GM19239 (cell line): ENCODE data around the gene BMPR2.
"Not testable (repeated sequence)": the region's sequence is repeated elsewhere in the genome, so short reads cannot be mapped to it uniquely, and the experiment has no call there.

ENCODE experiments used
- DNase-seq: peaks from one replicate; pipeline ENCODE4 v3.0.0; 2011; ENCODE audit warnings: low spot score; ENCODE audit not compliant: insufficient read length
- FAIRE-seq: peaks from 2 replicates; lab custom pipeline; 2011; peaks lifted over from hg19 to GRCh38; lab: Jason Lieb, UNC

The BMPR2 gene

GRCh38 chr2:202512176-202512575 lies 136.0 kb downstream of the BMPR2 start:
- DNase-seq, result no peak
- no peak for FAIRE-seq

- DNase-seq (no peak), FAIRE-seq (no peak)
Measured at GRCh38 chr2:202514732-202515131, 138.6 kb downstream of the BMPR2 start.

GRCh38 chr2:202519453-202519852 lies 143.3 kb downstream of the BMPR2 start:
- FAIRE-seq (no peak), DNase-seq (no peak)

- FAIRE-seq (no peak), DNase-seq (no peak)
Measured at GRCh38 chr2:202521470-202521869, 145.3 kb downstream of the BMPR2 start.

- DNase-seq, result no peak
- no peak for FAIRE-seq
Measured at GRCh38 chr2:202529389-202529788, 153.3 kb downstream of the BMPR2 start.

- FAIRE-seq (no peak), DNase-seq (no peak)
Measured at GRCh38 chr2:202530038-202530437, 153.9 kb downstream of the BMPR2 start.

GRCh38 chr2:202535290-202535689 lies 159.2 kb downstream of the BMPR2 start:
- not testable (repeated sequence) for DNase-seq, FAIRE-seq

- DNase-seq (no peak), FAIRE-seq (no peak)
Measured at GRCh38 chr2:202541137-202541536, 165.0 kb downstream of the BMPR2 start.

GRCh38 chr2:202542142-202542541 lies 166.0 kb downstream of the BMPR2 start:
- DNase-seq (no peak), FAIRE-seq (no peak)

GRCh38 chr2:202545523-202545922 lies 169.4 kb downstream of the BMPR2 start:
- FAIRE-seq, result no peak
- DNase-seq, result no peak

- DNase-seq, result no peak
- FAIRE-seq, result no peak
Measured at GRCh38 chr2:202545931-202546330, 169.8 kb downstream of the BMPR2 start.

- not testable (repeated sequence) for DNase-seq, FAIRE-seq
Measured at GRCh38 chr2:202546499-202547141, 170.5 kb downstream of the BMPR2 start.

GRCh38 chr2:202548240-202548639 lies 172.1 kb downstream of the BMPR2 start:
- DNase-seq (no peak), FAIRE-seq (no peak)

- FAIRE-seq, DNase-seq: not testable (repeated sequence)
Measured at GRCh38 chr2:202551000-202551399, 174.9 kb downstream of the BMPR2 start.

- FAIRE-seq (no peak), DNase-seq (no peak)
Measured at GRCh38 chr2:202555356-202555755, 179.2 kb downstream of the BMPR2 start.

- no peak for FAIRE-seq
- DNase-seq, result no peak
Measured at GRCh38 chr2:202560200-202560599, 184.1 kb downstream of the BMPR2 start.

- FAIRE-seq, result peak; percentile 33
- no peak for DNase-seq
Measured at GRCh38 chr2:202564226-202564625, 188.1 kb downstream of the BMPR2 start.

- DNase-seq (no peak), FAIRE-seq (no peak)
Measured at GRCh38 chr2:202566286-202566685, 190.2 kb downstream of the BMPR2 start.

GRCh38 chr2:202574541-202574940 lies 198.4 kb downstream of the BMPR2 start:
- FAIRE-seq (no peak), DNase-seq (no peak)

GRCh38 chr2:202575194-202575593 lies 199.1 kb downstream of the BMPR2 start:
- not testable (repeated sequence) for FAIRE-seq, DNase-seq

GRCh38 chr2:202577250-202578183 lies 201.4 kb downstream of the BMPR2 start:
- FAIRE-seq, result no peak
- DNase-seq, result no peak
